Measurements from ENCODE around the gene TICAM1.
A peak's percentile ranks its signal among the peaks of the same experiment; 100 is the strongest.
"Not testable (repeated sequence)": the region's sequence is repeated elsewhere in the genome, so short reads cannot be mapped to it uniquely, and the experiment has no call there.

The TICAM1 gene

GRCh38 chr19:4859697-4860096, 28.2 kb upstream of the TICAM1 start:
- no peak overlapping the region for H3K4me3 ChIP-seq (ENCODE audit: low read depth, low read length)
- ChIA-PET POLR2A (interaction anchor here (0.7 to 1.2 kb wide), 2 partner anchors 50 to 52 kb away, joined by 3 to 5 read pairs; no protein-coding TSS in a partner anchor), CTCF (interaction anchor here (1.5 to 18.9 kb wide), 4 partner anchors 8 to 171 kb away, joined by 6 to 336 read pairs (median 85); partner anchors contain the start of gene PLIN3)
- no peak for DNase-seq (ENCODE audit: low read depth, low spot score)
- TF ChIP-seq, protein P1, sequence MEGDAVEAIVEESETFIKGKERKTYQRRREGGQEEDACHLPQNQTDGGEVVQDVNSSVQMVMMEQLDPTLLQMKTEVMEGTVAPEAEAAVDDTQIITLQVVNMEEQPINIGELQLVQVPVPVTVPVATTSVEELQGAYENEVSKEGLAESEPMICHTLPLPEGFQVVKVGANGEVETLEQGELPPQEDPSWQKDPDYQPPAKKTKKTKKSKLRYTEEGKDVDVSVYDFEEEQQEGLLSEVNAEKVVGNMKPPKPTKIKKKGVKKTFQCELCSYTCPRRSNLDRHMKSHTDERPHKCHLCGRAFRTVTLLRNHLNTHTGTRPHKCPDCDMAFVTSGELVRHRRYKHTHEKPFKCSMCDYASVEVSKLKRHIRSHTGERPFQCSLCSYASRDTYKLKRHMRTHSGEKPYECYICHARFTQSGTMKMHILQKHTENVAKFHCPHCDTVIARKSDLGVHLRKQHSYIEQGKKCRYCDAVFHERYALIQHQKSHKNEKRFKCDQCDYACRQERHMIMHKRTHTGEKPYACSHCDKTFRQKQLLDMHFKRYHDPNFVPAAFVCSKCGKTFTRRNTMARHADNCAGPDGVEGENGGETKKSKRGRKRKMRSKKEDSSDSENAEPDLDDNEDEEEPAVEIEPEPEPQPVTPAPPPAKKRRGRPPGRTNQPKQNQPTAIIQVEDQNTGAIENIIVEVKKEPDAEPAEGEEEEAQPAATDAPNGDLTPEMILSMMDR (IDR thresholded peaks at IDR 0.05; ENCODE audit: insufficient read depth, low read length, missing control alignments): no peak

GRCh38 chr19:4856468-4856867, 25.0 kb upstream of the TICAM1 start:
- ChIA-PET POLR2A (interaction anchor here (3.1 kb wide), 1 partner anchor 10 kb away, joined by 19 read pairs; the partner anchor contains the start of gene PLIN3), CTCF (interaction anchor here (1.2 to 18.9 kb wide), 3 partner anchors 12 to 175 kb away, joined by 3 to 336 read pairs (median 122); partner anchors contain the start of gene PLIN3)
- DNase-seq (ENCODE audit: low read depth, low spot score); H3K4me3 ChIP-seq (ENCODE audit: low read depth, low read length): not testable (repeated sequence)

DNA sequence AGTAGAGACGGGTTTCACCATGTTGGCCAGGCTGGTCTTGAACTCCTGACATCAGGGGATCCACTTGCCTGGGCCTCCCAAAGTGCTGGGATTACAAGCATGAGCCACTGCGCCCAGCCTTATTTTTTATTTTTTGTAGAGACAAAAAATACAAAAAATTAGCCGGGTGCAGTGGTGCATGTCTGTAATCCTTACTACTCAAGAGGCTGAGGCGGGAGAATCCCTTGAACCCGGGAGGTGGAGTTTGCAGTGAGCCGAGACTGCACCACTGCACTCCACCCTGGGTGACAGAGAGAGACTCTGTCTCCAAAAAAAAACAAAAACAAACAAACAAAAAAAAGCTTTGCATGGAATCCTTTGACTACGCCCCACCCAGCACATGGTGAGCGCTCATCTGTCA, 22.0 kb upstream of the TICAM1 start:
- not testable (repeated sequence) for H3K4me3 ChIP-seq (ENCODE audit: low read depth, low read length); DNase-seq (ENCODE audit: low read depth, low spot score)
- ChIA-PET POLR2A (interaction anchor here (0.8 to 3.1 kb wide), 2 partner anchors 13 to 58 kb away, joined by 3 to 19 read pairs; partner anchors contain the start of gene PLIN3), CTCF (interaction anchor here (4.8 to 18.9 kb wide), 3 partner anchors 8 to 45 kb away, joined by 48 to 336 read pairs (median 122); partner anchors contain the start of gene PLIN3)

DNA sequence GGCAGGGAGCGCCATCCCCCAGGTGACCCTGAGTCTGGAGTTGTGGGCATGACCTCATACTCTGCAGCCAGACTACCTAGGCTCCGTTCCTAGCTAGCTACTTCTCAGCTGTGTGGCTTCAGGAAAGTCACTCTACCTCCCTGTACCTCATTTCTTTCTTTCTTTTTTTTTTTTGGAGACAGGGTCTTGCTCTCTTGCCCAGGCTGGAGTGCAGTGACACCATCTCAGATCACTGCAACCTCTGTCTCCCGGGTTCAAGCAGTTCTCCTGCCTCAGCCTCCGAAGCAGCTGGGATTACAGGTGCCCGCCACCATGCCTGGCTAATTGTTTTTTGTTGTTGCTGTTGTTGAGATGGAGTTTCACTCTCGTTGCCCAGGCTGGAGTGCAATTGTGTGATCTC, 21.0 kb upstream of the TICAM1 start:
- POLR2A ChIA-PET: interaction anchor here (1.0 to 1.9 kb wide), 2 partner anchors 15 to 44 kb away, joined by 3 to 6 read pairs; partner anchors contain the start of gene PLIN3
- H3K4me3 ChIP-seq (ENCODE audit: low read depth, low read length): no peak overlapping the region
- no peak for DNase-seq (ENCODE audit: low read depth, low spot score)
- TF ChIP-seq, protein P1 (IDR thresholded peaks at IDR 0.05; ENCODE audit: insufficient read depth, low read length, missing control alignments): no peak
- CTCF ChIA-PET: interaction anchor here (1.0 to 18.9 kb wide), 7 partner anchors 9 to 173 kb away, joined by 4 to 336 read pairs (median 16); partner anchors contain the start of genes PLIN3 and TICAM1

DNA sequence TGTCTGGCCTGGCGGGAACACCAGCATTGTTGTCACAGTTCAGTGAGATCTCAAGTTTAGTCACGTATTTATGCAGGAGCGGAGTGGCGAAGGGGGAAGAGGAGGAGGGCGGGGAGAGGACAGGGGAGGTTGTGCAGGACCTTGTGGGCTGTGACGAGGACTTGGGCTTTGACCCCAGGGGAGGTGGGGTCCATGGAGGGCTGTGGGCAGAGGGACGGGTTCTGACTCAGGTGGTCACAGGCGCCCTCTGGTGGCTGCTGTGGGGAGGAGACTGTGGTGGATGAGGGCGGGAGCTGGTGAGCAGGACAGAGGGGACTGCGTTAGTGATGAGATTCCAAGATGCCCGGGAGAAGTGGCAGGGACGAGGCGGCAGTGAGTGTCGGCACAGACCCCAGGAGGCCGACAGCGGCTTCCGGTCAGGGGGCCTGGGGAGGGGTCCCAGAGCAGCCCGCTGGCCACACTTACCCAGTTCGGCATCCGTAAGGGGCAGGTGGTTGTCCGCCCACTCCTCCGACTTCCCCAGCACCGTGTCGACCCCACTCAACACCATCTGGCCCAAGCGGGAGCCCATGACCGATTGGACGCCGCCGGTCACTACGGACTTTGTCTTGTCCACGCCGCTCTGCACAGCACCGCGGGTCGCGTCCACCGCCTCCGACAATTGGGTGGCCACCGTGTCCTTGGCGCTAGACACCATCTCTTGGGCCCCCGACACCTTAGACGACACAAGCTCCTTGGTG, 20.2 kb upstream of the TICAM1 start:
- DNase-seq (ENCODE audit: low read depth, low spot score): no peak
- TF ChIP-seq, protein P1 (IDR thresholded peaks at IDR 0.05; ENCODE audit: insufficient read depth, low read length, missing control alignments): peak; percentile 89
- ChIA-PET POLR2A (interaction anchor here (0.6 to 1.9 kb wide), 3 partner anchors 16 to 43 kb away, joined by 3 to 6 read pairs (median 3); partner anchors contain the start of gene PLIN3), CTCF (interaction anchor here (0.6 to 18.9 kb wide), 15 partner anchors 9 to 185 kb away, joined by 3 to 336 read pairs (median 9); partner anchors contain the start of genes PLIN3 and TICAM1)
- H3K4me3 ChIP-seq (ENCODE audit: low read depth, low read length): no peak overlapping the region

DNA sequence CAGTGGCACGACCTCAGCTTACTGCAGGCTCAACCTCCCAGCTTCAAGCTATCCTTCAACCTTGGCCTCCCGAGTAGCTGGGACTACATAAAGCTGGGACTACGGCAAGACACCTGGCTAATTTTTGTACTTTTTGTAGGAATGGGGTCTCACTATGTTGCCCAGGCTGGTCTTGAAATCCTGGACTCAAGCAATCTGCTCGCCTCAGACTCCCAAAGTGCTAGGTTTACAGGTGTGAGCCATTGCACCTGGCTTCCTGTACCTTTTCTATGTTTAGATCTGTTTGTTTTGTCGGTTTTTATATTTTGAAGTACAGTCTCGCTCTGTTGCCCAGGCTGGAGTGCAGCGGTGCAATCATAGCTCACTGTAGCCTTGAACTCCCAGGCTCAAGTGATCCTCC, 17.5 kb upstream of the TICAM1 start:
- POLR2A ChIA-PET: interaction anchor here (1.1 kb wide), 1 partner anchor 15 kb away, joined by 4 read pairs; no protein-coding TSS in a partner anchor
- TF ChIP-seq, protein P1 (IDR thresholded peaks at IDR 0.05; ENCODE audit: insufficient read depth, low read length, missing control alignments): no peak
- DNase-seq (ENCODE audit: low read depth, low spot score): no peak
- CTCF ChIA-PET: interaction anchor here (1.6 to 18.9 kb wide), 5 partner anchors 12 to 181 kb away, joined by 5 to 336 read pairs (median 48); partner anchors contain the start of gene PLIN3
- H3K4me3 ChIP-seq (ENCODE audit: low read depth, low read length): no peak overlapping the region
